Testis (tissue), 3 donors: Measurements from ENCODE around the gene NHSL2. TPM values are rescaled to one million over a fixed set of nuclear protein-coding genes. Genes with fewer than 3 reads are reported as not detected.
A peak's percentile ranks its signal among the peaks of the same experiment; 100 is the strongest.

ENCODE experiments used
- DNase-seq: peaks from one replicate; pipeline ENCODE4 v3.0.0-alpha.2; 2019
- H3K27ac ChIP-seq, 2 donors: fragments of 200-600 bp; sonication (generic); one replicate each; pipeline ENCODE4 v1.5.1; 2019
- H3K27me3 ChIP-seq: fragments of 200-600 bp; sonication (generic); one replicate; pipeline ENCODE4 v1.5.1; 2019
- H3K36me3 ChIP-seq: fragments of 200-600 bp; sonication (generic); one replicate; pipeline ENCODE4 v1.5.1; 2017; ENCODE audit warnings: low read depth; ENCODE audit errors: missing control alignments
- H3K4me1 ChIP-seq: fragments of 200-600 bp; sonication (generic); one replicate; pipeline ENCODE4 v1.5.1; 2019
- H3K4me3 ChIP-seq, 2 donors: fragments of 200-600 bp; sonication (generic); one replicate each; pipeline ENCODE4 v1.5.1; 2017 to 2019
- H3K9me3 ChIP-seq: fragments of 200-600 bp; sonication (generic); one replicate; pipeline ENCODE4 v1.5.1; 2017
- CTCF ChIP-seq, 3 experiments: fragments of 450-650 bp in 2 of 3; fragments of 200-600 bp in 1 of 3; sonication (generic) in 1 of 3; IDR thresholded peaks; one replicate each; pipeline ENCODE4 v1.5.1; 2016 to 2019; ENCODE audit warnings: antibody characterized with exemption in 3 of 3, mild to moderate bottlenecking in 2 of 3, moderate library complexity in 1 of 3
- POLR2A ChIP-seq: fragments of 450-650 bp; IDR thresholded peaks from one replicate; pipeline ENCODE4 v1.6.1; 2017; ENCODE audit warnings: antibody characterized with exemption, mild to moderate bottlenecking, moderate library complexity
- WGBS, 2 donors: methylation state at CpG; one replicate each; pipeline ENCODE4 v1.1.5; 2018; 5-methylcytosine and 5-hydroxymethylcytosine counted together
- intact Hi-C: fragments of 100-400 bp; cut with DNase I; formaldehyde crosslinking; loops from one replicate; pipeline ENCODE4 v1.15.1; 2023; ENCODE audit warnings: low total_unique reads
- polyA plus RNA-seq: library from polyadenylated mRNA; stranded (reverse); fragments of 350-450 nt; fragmentation: Illumina TruSeq; extraction: RNeasy Lipid Tissue Mini Kit (QIAGEN cat#74804); gene quantifications from one replicate; pipeline ENCODE4 v1.2.3, GENCODE V29; 2014; ENCODE audit warnings: low read depth, low replicate concordance; ENCODE audit not compliant: insufficient read depth
- total RNA-seq, 2 donors: library from RNA; depleted of rRNA; stranded (reverse); fragments of >200 nt; gene quantifications; one replicate each; pipeline ENCODE4 v1.2.3, GENCODE V29; 2016

Gene NHSL2
- total and polyA plus RNA-seq, 3 donors from 2014 or later: 9.5 to 33.1 (median 32.5) TPM

GRCh38 chrX:72130156-72130761, 219.6 kb downstream of the NHSL2 start:
- no peak for DNase-seq
- Histone ChIP-seq H3K4me3 (no peak overlapping the region), H3K27me3 (no peaks in the 10 kb centered on the region), H3K27ac (no peak overlapping the region), H3K4me1 (peaks cover 9% of the 10 kb centered on the region), H3K9me3 (no peaks in the 10 kb centered on the region), H3K36me3 (no peaks in the 10 kb centered on the region)
- TF ChIP-seq CTCF (IDR thresholded peaks at IDR 0.05) (no peak), POLR2A (no peak)
- intact Hi-C loops: no loop called here
- WGBS, 2 donors: 59 to 63% methylated on average over 7 to 12 of the region's 12 CpGs

GRCh38 chrX:72130762-72131250, 220.2 kb downstream of the NHSL2 start:
- peak; percentile 37 for DNase-seq
- no peaks in the 10 kb centered on the region for H3K9me3 ChIP-seq
- intact Hi-C loops: no loop called here
- TF ChIP-seq CTCF (IDR thresholded peaks at IDR 0.05) (no peak), POLR2A (no peak)
- no peaks in the 10 kb centered on the region for H3K36me3 ChIP-seq
- H3K4me1 ChIP-seq: peaks cover 9% of the 10 kb centered on the region
- H3K27ac ChIP-seq: peak overlapping the region in 1 of 2 donors; percentile 76
- peak overlapping the region; percentile 51 to 62 for H3K4me3 ChIP-seq
- WGBS, 2 donors: 11 to 28% methylated on average over 3 to 4 of the region's 30 CpGs
- H3K27me3 ChIP-seq: no peaks in the 10 kb centered on the region

- 1 to 3% methylated on average over 5 to 18 of the region's 106 CpGs for WGBS, 2 donors
- no peaks in the 10 kb centered on the region for H3K9me3 ChIP-seq
- TF ChIP-seq CTCF (IDR thresholded peaks at IDR 0.05) (no peak), POLR2A (no peak)
- intact Hi-C loops: no loop called here
- no peaks in the 10 kb centered on the region for H3K36me3 ChIP-seq
- no peaks in the 10 kb centered on the region for H3K27me3 ChIP-seq
- peak; percentile 93 for DNase-seq
- peak within 1 kb of the TSS; percentile 51 to 62 for H3K4me3 ChIP-seq
- peak within 1 kb of the TSS; percentile 11 to 76 for H3K27ac ChIP-seq
- H3K4me1 ChIP-seq: peaks cover 5% of the 10 kb centered on the region
Measured at GRCh38 chrX:72131317-72132294, 221.0 kb downstream of the NHSL2 start, which contains the start of gene RTL5. Gene RTL5 (minus strand): TSS chrX:72131915.

GRCh38 chrX:72132456-72132855, 221.8 kb downstream of the NHSL2 start:
- TF ChIP-seq CTCF (IDR thresholded peaks at IDR 0.05) (no peak), POLR2A (no peak)
- intact Hi-C loops: no loop called here
- H3K27ac ChIP-seq: peak overlapping the region; percentile 11 to 76
- H3K9me3 ChIP-seq: no peaks in the 10 kb centered on the region
- H3K27me3 ChIP-seq: no peaks in the 10 kb centered on the region
- peaks cover 5% of the 10 kb centered on the region for H3K4me1 ChIP-seq
- whole genome bisulfite sequencing, 2 donors: 45 to 56% methylated on average over 3 of the region's 3 CpGs
- no peak overlapping the region for H3K4me3 ChIP-seq
- H3K36me3 ChIP-seq: no peaks in the 10 kb centered on the region
- DNase-seq: no peak
